Esophagus mucosa (tissue), 1 donor: Measurements from ENCODE around the gene ABCB9. TPM values are rescaled to one million over a fixed set of nuclear protein-coding genes. Genes with fewer than 3 reads are reported as not detected.

Experiments
- total RNA-seq: library from RNA; stranded (reverse); gene quantifications from one replicate; pipeline ENCODE4 v1.2.4, GENCODE V29; 2023
- donor health status: DM: yes; HTN: yes; CAD: no.

ABCB9 gene
- total RNA-seq, 1 donor from 2014 or later: 4.9 TPM

Other genes starting within 250 kb of the ABCB9 start
- gene HCAR3, start 249.7 kb downstream of the ABCB9 start, total RNA-seq: 9.6 TPM
- 0.08 TPM for gene HCAR1, start 235.6 kb downstream of the ABCB9 start, total RNA-seq
- 39.0 TPM for gene DENR, start 213.6 kb downstream of the ABCB9 start, total RNA-seq
- gene CCDC62, start 191.9 kb downstream of the ABCB9 start, total RNA-seq: 0.24 TPM
- gene HIP1R, start 131.0 kb downstream of the ABCB9 start, total RNA-seq: 26.4 TPM
- gene VPS37B, start 70.3 kb downstream of the ABCB9 start, total RNA-seq: 51.4 TPM
- 14.7 TPM for gene OGFOD2, start 8.8 kb upstream of the ABCB9 start, total RNA-seq
- 134 TPM for gene ARL6IP4, start 14.2 kb upstream of the ABCB9 start, total RNA-seq
- gene PITPNM2, start 184.6 kb upstream of the ABCB9 start, total RNA-seq: 8.3 TPM